ENCODE measurements around the gene SORT1.
"Not testable (repeated sequence)": the region's sequence is repeated elsewhere in the genome, so short reads cannot be mapped to it uniquely, and the experiment has no call there.

Gene SORT1

DNA sequence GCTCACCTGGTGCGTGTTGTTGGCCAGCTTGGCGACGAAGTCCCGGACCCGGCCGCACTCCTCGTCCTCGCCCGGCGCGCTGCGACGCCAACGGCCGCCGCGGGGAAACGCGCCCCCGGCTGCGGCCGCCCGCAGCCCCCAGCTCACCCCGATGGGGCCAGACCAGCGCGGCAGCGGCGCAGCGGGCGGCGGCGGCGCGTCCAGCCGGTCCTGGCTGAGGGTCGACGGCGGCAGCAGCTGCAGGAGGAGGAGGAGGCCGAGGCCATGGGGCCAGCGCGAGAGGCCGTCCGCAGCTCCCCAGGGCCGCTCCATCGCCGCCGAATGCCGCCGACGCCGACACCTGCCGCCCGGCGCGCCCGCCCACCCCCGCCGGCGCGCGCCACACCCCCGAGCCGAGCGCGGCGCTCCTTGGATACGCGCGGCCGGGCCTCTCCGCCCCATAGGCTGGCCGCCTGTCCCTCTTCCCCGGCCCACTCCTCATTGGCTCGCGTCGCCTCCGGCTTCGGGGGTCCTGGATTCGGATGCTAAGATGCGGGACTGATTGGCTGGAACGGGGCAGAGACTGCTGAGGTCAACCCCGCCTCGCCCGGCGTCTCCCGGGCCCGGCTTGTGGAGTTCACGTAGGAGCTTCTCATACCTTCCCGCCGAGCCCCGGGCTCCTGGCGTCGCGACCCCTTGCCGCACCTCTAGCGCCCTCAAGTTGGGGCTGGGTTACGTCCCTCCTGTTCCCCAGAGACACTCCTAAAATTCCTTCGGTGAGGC is at the start of gene SORT1:
TSS of gene SORT1 (minus strand) at position 338 of the 762 bp plus-strand sequence. CDS start at position 312, 26 bp downstream.
- in situ Hi-C loops (cut with MboI; ENCODE audit: low sequenced_read_pairs), result loop anchor here (10.0 kb wide), 1 partner anchor 133 kb away; no protein-coding TSS in a partner anchor

DNA sequence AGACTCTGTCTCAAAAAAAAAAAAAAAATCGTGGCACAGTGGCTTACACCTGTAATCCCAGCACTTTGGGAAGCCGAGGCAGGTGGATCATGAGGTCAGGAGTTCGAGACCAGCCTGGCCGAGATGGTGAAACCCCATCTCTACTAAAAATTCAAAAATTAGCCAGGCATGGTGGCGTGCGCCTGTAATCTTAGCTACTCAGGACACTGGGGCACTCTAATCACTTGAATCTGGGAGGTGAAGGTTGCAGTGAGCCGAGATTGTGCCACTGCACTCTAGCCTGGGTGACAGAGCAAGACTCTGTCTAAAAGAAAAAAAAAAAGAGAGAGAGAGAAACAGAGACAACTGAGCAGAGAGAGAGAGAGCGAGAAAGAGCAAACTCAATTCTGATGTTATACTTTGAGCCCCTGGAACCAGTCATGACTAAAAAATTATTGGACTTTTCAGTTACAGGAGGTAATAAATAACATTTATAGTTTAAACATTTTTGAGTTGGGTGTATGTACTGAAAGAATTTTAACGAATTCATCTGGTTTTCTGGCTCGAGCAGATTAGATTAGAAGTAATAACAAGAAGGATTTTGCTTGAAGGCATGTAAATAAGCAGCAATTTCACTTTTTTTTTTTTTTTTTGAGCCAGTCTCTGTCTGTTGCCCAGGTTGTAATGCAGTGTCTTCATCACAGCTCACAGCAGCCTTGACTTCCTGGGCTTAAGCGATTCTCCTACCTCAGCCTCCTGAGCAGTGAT is 48.4 kb upstream of the SORT1 start:
- in situ Hi-C loops (cut with MboI; ENCODE audit: low sequenced_read_pairs), result not testable (repeated sequence)

DNA sequence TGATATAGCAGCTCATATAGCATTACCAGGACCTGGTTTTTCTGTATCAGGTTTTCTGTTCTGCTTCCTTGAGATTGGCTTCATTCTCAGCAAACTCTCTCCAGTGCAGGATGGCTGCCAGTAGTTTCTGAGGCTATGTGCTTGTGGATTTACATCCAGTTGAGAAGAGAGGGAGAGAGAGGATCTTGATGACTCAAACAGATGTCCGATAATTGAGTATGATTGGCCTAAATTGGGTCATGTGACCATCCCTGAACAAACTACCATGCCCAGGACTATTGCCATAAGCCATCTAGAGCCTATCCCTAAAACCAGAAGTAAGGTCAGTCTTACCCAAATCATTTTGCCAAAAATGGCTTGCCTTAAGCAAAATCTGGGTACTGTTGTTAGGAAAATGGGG is 46.6 kb upstream of the SORT1 start:
- in situ Hi-C loops (cut with MboI; ENCODE audit: low sequenced_read_pairs), result no loop called here

DNA sequence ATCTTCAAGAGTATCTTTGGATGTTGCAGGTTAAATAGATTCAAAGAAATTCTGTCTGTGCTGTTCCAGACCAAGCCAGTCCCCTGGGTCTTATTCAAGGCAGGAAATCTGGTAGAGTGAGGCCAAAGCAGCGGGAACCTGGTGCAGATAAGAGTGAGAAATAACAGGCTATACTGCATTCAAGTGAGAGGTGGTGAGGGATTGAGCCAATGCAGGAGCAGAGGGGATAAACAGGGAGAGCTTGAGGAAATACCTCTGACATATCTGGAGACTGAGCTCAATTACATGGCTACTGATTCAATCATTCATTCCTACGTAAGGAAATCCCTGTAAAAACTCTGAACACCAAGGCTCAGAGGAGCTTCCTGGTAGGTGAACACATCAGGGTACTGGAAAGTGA is 45.8 kb upstream of the SORT1 start:
- in situ Hi-C loops (cut with MboI; ENCODE audit: low sequenced_read_pairs), result no loop called here

DNA sequence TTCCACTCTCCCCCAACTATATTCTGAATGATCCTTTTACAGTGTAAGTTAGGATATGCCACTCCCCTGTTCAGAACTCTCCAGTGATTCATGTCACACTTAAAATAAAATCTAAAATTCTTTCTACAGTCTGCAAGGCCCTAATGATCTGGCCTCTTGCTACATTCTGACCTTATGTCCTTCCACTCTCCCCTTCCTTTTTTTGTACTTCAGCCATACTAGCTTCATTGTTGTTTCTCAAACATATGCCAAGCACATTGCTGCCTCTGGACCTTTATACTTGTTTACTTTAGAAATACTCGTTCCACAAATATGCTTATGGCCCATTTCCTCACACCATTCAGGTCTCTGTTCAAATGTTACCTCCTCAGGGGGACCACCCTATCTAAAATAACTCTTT is 43.4 kb upstream of the SORT1 start:
- in situ Hi-C loops (cut with MboI; ENCODE audit: low sequenced_read_pairs), result no loop called here

DNA sequence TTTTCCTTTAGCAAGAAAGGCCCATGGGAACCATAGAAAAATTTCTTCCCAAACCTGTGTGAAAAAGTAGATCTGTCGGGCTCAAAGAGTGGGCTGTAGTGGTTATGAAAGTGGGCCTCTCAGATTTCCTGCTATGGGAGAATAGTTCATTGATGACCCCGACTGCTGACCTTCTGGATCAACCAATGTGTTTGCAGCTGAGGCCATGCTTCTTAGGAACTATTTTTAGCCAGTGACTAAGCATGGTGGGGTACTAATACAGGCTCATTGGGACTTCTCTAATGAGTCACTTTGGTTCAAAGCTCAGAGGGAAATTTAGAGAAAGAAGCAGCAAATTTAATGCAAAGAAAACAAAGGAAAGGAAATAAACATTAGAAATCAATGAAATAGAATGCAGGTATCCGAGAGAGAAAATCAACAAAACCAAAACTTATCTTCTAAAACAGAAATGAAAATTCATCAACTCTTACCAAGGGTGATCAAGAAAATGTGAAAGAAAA is 41.1 kb upstream of the SORT1 start:
- in situ Hi-C loops (cut with MboI; ENCODE audit: low sequenced_read_pairs), result no loop called here

DNA sequence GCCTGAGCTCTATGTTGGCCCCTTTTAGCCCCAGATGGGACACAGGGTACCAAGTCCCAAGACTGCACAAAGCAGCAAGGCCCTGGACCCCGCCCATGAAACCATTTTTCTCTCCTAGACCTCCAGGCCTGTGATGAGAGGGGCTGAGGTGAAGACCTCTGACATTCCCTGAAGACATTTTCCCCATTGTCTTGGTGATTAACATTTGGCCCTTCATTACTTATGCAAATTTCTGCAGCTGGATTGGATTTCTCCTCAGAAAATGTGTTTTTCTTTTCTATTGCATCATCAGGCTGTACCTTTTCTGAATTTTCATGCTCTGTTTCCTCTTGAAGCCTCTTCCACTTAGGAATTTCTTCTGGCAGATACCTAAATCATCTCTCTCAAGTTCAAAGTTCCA is 36.8 kb upstream of the SORT1 start:
- in situ Hi-C loops (cut with MboI; ENCODE audit: low sequenced_read_pairs), result no loop called here

DNA sequence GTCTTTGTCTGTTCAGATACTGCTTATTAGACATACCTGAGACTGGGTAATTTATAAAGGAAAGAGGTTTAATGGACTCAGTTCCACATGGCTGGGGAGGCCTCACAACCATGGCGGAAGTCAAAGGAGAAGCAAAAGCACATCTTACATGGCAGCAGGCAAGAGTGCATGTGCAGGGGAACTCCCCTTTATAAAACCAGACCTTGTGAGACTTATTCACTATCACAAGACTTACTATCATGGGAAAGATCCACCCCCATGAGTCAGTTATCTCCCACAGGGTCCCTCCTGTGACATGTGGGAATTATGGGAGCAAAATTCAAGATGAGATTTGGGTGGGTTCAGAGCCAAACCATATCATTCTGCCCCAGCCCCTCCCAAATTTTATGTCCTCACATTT is 35.6 kb upstream of the SORT1 start:
- in situ Hi-C loops (cut with MboI; ENCODE audit: low sequenced_read_pairs), result no loop called here

DNA sequence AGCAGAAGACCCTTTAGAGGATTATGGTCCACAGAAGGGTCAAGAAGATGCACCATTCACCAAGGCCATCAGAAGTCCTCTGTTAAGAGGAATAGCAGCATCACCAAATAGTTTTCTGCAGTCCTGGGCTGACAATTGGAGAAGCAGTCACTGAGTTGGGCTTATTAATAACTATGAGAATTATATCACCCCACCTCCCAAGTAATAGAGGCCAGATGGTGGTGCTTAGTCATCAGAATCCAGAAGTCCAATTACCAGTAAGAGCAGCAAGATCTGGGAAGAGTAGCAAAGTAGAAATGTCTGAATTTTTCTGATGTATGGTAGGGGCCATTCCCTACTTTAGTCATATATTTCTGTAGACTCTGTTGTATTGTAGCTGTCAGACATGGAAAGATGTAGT is 34.6 kb upstream of the SORT1 start:
- in situ Hi-C loops (cut with MboI; ENCODE audit: low sequenced_read_pairs), result no loop called here

DNA sequence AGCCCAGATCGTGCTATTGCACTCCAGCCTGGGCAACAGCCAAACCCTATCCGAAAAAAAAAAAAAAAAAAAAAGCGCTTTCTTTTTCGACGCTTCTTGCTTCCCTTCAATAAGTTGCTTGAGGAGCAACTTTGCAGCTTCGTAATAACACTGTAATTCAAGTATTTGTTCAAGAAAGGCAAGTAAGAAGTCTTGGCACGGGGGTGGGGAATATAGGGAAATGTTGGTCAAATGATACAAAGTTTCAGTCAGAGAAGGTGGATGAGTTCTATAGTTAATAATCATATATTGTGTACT is 29.4 kb upstream of the SORT1 start:
- in situ Hi-C loops (cut with MboI; ENCODE audit: low sequenced_read_pairs), result no loop called here

DNA sequence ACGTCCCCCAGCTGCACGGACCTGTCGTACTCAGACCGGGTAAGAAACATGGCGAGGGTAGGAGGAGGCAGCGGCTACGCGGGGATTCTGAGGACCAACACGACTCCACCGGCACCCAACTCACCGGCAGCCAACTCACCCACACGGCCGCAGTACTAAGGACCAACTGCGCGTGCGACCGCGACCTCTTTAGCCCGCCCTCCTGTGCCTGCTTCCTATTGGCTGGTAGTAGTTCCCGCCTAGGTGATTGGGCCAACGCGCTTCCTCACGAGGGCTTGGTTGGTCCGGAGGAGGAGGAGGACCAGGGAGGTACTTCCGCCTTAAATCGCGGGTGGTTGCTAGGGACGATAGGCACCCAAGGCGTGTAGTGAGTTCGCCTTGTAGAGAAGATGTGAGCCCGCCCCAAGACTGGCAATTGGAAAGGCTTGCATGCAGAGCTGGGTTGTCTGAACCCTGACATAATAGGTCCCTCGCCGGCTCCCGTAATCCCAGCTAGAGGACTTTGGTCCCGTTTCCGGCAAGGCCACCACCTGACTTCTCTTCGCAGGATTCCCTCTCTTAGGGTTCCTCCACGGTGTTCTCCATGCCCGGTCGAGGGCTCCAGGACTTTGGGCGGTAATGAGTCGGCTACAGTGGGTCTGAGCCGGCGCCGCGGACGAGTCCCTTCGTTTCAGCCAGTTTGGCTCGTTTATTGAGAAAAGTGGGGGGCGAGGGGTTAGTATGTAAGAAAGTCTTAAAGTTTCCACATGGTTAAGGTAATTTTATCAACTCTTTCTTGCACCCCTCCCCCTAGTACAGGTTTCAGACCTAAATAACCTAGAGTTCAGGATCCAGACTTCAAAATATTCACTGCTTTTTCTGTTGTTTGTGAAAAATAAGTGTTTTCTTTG is 28.8 kb upstream of the SORT1 start, which contains the start of gene PSMA5:
TSS of gene PSMA5 (minus strand) at position 168 of the 890 bp plus-strand sequence. CDS start at position 50, 118 bp downstream.
- in situ Hi-C loops (cut with MboI; ENCODE audit: low sequenced_read_pairs), result no loop called here

DNA sequence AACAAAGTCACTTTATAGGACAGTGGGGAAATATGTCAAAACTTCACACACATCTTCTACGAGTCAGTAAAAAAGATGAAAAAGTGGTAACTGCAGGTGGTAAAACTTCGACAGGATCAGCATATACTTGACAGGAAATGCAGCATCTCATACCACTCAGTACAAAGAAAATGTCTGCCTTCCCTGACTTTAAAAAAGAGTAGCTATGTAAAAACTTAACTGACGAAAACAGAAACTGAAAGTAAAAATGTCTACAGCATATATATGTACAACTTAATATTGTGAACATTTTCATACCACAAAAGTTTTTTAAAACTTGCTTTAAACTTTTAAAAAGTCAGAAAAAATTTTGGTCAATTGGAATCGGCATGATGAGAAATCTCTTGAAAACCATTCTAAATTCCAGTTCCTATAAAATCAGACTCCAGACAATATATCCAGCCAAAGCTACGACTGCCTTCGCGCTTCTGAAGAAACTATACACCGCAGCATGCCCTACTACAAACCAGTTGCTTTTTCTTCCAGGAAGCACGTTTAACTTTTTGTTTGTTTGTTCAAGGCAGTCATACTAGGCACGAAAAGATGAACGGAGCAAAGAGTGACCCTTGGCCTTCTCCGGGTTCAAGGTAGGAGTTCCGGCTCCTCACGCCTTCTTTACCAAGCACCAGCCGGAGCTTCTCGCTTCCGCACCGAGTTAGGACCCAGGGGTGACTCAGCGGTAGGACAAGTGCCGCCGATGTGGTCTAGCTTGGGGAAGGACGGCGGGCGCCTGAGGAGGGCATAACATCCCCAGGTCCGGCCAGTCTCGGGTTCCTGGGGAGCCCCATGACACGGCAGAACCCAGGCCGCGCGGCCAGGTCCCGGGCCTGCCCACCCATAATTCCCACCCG is 27.9 kb upstream of the SORT1 start:
- in situ Hi-C loops (cut with MboI; ENCODE audit: low sequenced_read_pairs), result no loop called here

DNA sequence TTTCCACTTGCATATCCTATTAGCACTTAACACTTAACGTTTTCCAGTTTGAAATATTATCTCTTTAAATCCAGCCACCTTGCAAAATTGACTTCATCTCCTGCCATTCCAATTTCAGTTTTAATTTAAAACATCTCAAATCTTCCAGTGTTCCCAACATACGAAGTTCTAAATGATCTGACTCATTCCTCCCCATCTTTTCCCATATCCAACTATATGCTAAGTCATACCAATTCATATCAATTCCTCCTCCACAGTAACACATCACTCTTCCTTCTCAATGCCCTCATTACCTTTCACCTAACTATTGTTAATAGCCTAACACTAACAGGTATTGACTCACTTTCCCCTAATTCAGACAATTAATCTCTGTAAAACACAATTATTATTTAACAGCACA is 25.8 kb upstream of the SORT1 start:
- in situ Hi-C loops (cut with MboI; ENCODE audit: low sequenced_read_pairs), result no loop called here

DNA sequence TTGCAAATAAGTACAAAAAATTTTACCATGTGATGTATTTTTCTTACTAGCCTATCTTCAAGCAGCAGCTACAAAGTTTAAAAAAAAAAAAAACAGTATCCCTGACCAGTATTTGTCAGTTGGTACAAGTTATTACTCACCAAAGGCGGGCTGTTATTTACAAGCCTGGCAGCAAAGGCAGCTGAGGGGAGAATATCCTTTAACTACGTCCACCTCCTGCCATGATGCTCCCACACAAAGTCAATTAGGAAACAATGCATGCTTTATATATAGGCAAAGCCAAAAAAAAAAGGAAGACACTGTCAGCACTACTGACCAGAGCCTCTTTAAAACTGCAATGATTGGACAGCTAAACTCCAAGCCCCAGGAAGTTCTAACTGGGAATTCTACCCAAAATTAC is 14.8 kb upstream of the SORT1 start:
- in situ Hi-C loops (cut with MboI; ENCODE audit: low sequenced_read_pairs), result no loop called here

DNA sequence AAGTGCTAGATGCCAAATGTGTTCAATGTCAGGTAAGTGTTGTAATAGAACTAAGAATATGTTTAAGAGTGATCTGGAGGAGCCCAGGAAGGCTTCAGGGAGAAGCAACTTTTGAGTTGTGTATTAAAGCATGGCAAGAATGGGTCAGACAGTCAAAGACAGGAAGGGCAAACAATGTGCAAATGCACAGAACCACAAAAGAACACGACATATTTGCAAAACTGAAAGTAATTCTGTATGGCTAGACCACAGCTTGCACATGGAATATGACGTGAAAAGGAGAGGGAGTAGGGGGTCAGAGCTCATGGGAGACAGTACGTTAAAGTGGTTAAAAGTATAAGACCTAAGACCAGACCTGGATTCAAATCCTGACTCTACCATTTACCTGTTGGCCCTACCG is 7.1 kb upstream of the SORT1 start:
- in situ Hi-C loops (cut with MboI; ENCODE audit: low sequenced_read_pairs), result no loop called here

DNA sequence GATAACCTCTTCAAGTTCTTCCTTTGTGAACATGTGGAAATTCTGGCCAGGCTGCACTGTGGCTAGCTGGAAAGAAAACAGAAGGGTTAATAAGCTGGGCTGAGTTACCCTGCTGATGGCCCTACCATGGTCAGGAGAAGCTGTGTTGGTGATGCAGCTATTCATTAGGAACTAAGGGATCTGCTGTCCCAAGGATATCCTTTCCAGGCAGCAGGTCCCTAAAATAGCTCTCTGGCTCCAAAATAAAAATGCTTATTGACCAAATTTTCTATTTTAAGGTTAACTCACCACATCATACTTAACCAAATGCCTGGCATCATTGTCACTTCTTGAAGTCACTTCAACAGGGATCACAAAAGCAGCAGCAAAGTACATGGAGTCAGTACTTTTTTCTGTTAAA is 4.3 kb upstream of the SORT1 start:
- in situ Hi-C loops (cut with MboI; ENCODE audit: low sequenced_read_pairs), result no loop called here

DNA sequence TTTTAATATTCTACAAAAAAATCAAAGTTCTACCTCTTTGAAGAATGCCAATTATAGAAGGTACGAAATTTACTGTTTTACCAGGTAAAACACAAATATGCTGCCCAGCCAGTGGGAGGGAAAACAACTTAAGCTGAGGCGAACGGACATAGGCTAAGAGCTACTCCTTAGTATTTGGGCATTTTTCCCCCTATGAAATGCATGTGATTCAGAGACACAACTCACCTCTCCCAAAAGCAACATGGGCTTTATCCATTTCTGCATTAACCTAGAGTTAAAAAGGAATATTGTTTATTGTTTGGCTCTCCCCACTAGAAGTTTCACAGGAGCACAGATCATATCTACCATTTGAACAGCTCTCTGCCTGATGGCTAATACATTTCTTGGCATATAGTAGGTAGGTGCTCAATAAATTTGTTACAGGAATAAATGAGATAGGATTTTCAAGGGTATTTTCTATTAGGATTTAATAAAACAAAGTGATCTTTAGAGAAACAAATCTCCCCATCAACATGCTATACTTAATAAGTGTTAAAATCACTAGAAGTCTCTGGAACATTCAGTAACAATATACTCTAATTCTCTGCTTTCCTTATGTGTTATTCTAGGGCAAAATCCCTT is 2.4 kb upstream of the SORT1 start:
- in situ Hi-C loops (cut with MboI; ENCODE audit: low sequenced_read_pairs), result no loop called here

DNA sequence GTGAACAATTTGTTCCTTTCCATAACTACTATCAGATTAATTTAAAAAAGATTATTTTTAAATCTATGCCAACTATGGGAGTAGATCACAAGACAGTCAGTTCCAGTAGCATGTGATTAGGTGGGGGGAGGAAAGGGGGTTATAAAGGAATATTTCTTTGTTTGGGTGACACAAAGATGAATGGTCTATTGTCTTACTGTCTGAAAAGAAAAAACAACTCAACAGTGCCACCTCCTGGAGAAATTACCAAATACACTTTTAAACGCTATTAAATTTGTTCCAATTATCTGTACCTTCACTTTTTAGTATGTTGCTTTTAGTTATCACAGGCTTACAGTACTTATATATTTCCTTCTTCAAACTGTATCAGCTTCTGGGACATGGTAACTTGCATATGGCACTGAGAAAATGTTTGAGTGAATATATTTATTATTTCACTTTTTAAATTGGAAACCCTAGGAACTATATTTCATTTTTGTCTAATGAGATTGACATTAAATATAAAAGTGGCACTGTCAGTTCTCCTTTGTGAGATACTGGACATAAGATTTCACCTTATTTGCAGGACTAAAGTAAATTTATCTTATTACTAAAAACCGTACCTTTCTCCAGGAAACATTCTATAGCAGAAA is 1.7 kb upstream of the SORT1 start:
- in situ Hi-C loops (cut with MboI; ENCODE audit: low sequenced_read_pairs), result loop anchor here (10.0 kb wide), 1 partner anchor 135 kb away; no protein-coding TSS in a partner anchor
